ENCODE measurements around the gene SERPINB3.

SERPINB3 gene

GRCh38 chr18:63684718-63685117 lies 23.0 kb upstream of the SERPINB3 start:
- H3K4me2 ChIP-seq (ENCODE audit: low read length) = no peak overlapping the region
- no peaks in the 10 kb centered on the region for H3K4me1 ChIP-seq (ENCODE audit: insufficient read depth, low read length, severe bottlenecking)
- no peaks in the 10 kb centered on the region for H3K9me3 ChIP-seq (ENCODE audit: low read length)
- H3K9me2 ChIP-seq (ENCODE audit: low read depth, low read length) = no peaks in the 10 kb centered on the region
- no peak overlapping the region for H2AFZ ChIP-seq (ENCODE audit: low read length)
- H3K79me2 ChIP-seq (ENCODE audit: insufficient read depth, low read length) = no peaks in the 10 kb centered on the region
- H3K36me3 ChIP-seq (ENCODE audit: insufficient read depth, low read length) = no peaks in the 10 kb centered on the region
- H3K27ac ChIP-seq (ENCODE audit: low read depth, low read length, poor library complexity, severe bottlenecking) = no peak overlapping the region
- no peak overlapping the region for H3K9ac ChIP-seq (ENCODE audit: low read length)
- TF ChIP-seq EZH2 (IDR thresholded peaks at IDR 0.05; ENCODE audit: borderline replicate concordance, low read length) (no peak), CTCF (IDR thresholded peaks at IDR 0.05; ENCODE audit: low read length) (no peak)
- H3K4me3 ChIP-seq (ENCODE audit: low read depth, low read length, poor library complexity, severe bottlenecking) = no peak overlapping the region
- H4K20me1 ChIP-seq (ENCODE audit: insufficient read depth, low read length) = no peaks in the 10 kb centered on the region
- H3K27me3 ChIP-seq (ENCODE audit: insufficient read depth, low read length) = no peaks in the 10 kb centered on the region
- no peaks in the 10 kb centered on the region for H3F3A ChIP-seq (ENCODE audit: insufficient read depth, low read length)

- H2AFZ ChIP-seq (ENCODE audit: low read length) = no peak overlapping the region
- H3K4me1 ChIP-seq (ENCODE audit: insufficient read depth, low read length, severe bottlenecking) = no peaks in the 10 kb centered on the region
- TF ChIP-seq CTCF (IDR thresholded peaks at IDR 0.05; ENCODE audit: low read length) (no peak), EZH2 (IDR thresholded peaks at IDR 0.05; ENCODE audit: borderline replicate concordance, low read length) (no peak)
- H3K4me2 ChIP-seq (ENCODE audit: low read length) = no peak overlapping the region
- no peaks in the 10 kb centered on the region for H3K79me2 ChIP-seq (ENCODE audit: insufficient read depth, low read length)
- H3K9me3 ChIP-seq (ENCODE audit: low read length) = no peaks in the 10 kb centered on the region
- H3K9ac ChIP-seq (ENCODE audit: low read length) = no peak overlapping the region
- no peak overlapping the region for H3K4me3 ChIP-seq (ENCODE audit: low read depth, low read length, poor library complexity, severe bottlenecking)
- no peak overlapping the region for H3K27ac ChIP-seq (ENCODE audit: low read depth, low read length, poor library complexity, severe bottlenecking)
- no peaks in the 10 kb centered on the region for H3K9me2 ChIP-seq (ENCODE audit: low read depth, low read length)
- no peaks in the 10 kb centered on the region for H3K27me3 ChIP-seq (ENCODE audit: insufficient read depth, low read length)
- no peaks in the 10 kb centered on the region for H4K20me1 ChIP-seq (ENCODE audit: insufficient read depth, low read length)
- no peaks in the 10 kb centered on the region for H3F3A ChIP-seq (ENCODE audit: insufficient read depth, low read length)
- no peaks in the 10 kb centered on the region for H3K36me3 ChIP-seq (ENCODE audit: insufficient read depth, low read length)
These were observed 22.2 kb upstream of the SERPINB3 start for GRCh38 chr18:63683890-63684289.

GRCh38 chr18:63683152-63683551 lies 21.5 kb upstream of the SERPINB3 start:
- no peak overlapping the region for H3K27ac ChIP-seq (ENCODE audit: low read depth, low read length, poor library complexity, severe bottlenecking)
- no peak overlapping the region for H3K4me3 ChIP-seq (ENCODE audit: low read depth, low read length, poor library complexity, severe bottlenecking)
- no peaks in the 10 kb centered on the region for H3K9me2 ChIP-seq (ENCODE audit: low read depth, low read length)
- H3K9me3 ChIP-seq (ENCODE audit: low read length) = no peaks in the 10 kb centered on the region
- H3K36me3 ChIP-seq (ENCODE audit: insufficient read depth, low read length) = no peaks in the 10 kb centered on the region
- H4K20me1 ChIP-seq (ENCODE audit: insufficient read depth, low read length) = no peaks in the 10 kb centered on the region
- TF ChIP-seq CTCF (IDR thresholded peaks at IDR 0.05; ENCODE audit: low read length) (no peak), EZH2 (IDR thresholded peaks at IDR 0.05; ENCODE audit: borderline replicate concordance, low read length) (no peak)
- no peaks in the 10 kb centered on the region for H3F3A ChIP-seq (ENCODE audit: insufficient read depth, low read length)
- H3K4me1 ChIP-seq (ENCODE audit: insufficient read depth, low read length, severe bottlenecking) = no peaks in the 10 kb centered on the region
- no peak overlapping the region for H3K9ac ChIP-seq (ENCODE audit: low read length)
- no peaks in the 10 kb centered on the region for H3K79me2 ChIP-seq (ENCODE audit: insufficient read depth, low read length)
- no peaks in the 10 kb centered on the region for H3K27me3 ChIP-seq (ENCODE audit: insufficient read depth, low read length)
- no peak overlapping the region for H3K4me2 ChIP-seq (ENCODE audit: low read length)
- no peak overlapping the region for H2AFZ ChIP-seq (ENCODE audit: low read length)

Data from OCI-LY1 (cell line).